Sigmoid colon (tissue), 7 donors: ENCODE data around the gene SH3TC1. TPM values are rescaled to one million over a fixed set of nuclear protein-coding genes. Genes with fewer than 3 reads are reported as not detected.
A peak's percentile ranks its signal among the peaks of the same experiment; 100 is the strongest.

Experiments used
- DNase-seq: peaks from one replicate; pipeline ENCODE4 v3.0.0-alpha.2; 2019
- H3K27ac ChIP-seq, 4 donors: fragments of 200-600 bp; sonication (generic); one replicate each; pipeline ENCODE4 v1.5.1; 2016 to 2019; ENCODE audit warnings: mild to moderate bottlenecking in 1 of 4
- H3K27me3 ChIP-seq, 3 donors: fragments of 200-600 bp; sonication (generic); one replicate each; pipeline ENCODE4 v1.5.1; 2019; ENCODE audit warnings: mild to moderate bottlenecking in 1 of 3
- H3K36me3 ChIP-seq, 4 donors: fragments of 200-600 bp; sonication (generic); one replicate each; pipeline ENCODE4 v1.5.1; 2016 to 2019
- H3K4me1 ChIP-seq, 4 donors: fragments of 200-600 bp; sonication (generic); one replicate each; pipeline ENCODE4 v1.5.1; 2017 to 2019
- H3K4me3 ChIP-seq, 4 donors: fragments of 200-600 bp; sonication (generic); one replicate each; pipeline ENCODE4 v1.5.1; 2017 to 2019; ENCODE audit warnings: mild to moderate bottlenecking in 2 of 4, moderate library complexity in 1 of 4
- H3K9me3 ChIP-seq, 4 donors: fragments of 200-600 bp in 3 of 4; sonication (generic) in 3 of 4; one replicate each; pipeline versions ENCODE4 v1.5.1 to v1.6.1; 2013 to 2019
- CTCF ChIP-seq, 4 experiments: fragments of 450-650 bp in 3 of 4; fragments of 200-600 bp in 1 of 4; IDR thresholded peaks; one replicate each; pipeline ENCODE4 v1.5.1; 2016 to 2019; ENCODE audit warnings: antibody characterized with exemption in 4 of 4, mild to moderate bottlenecking in 3 of 4, moderate library complexity in 2 of 4
- EP300 ChIP-seq, 4 donors: sonication (generic); formaldehyde crosslinking; IDR thresholded peaks; one replicate each; pipeline ENCODE4 v1.6.1; 2017; ENCODE audit warnings: antibody characterized with exemption in 4 of 4
- POLR2A ChIP-seq, 2 donors: fragments of 450-650 bp; IDR thresholded peaks; one replicate each; pipeline ENCODE4 v1.6.1; 2016; ENCODE audit warnings: antibody characterized with exemption in 2 of 2, mild to moderate bottlenecking in 2 of 2, moderate library complexity in 2 of 2
- POLR2AphosphoS5 ChIP-seq, 4 donors: sonication (generic); formaldehyde crosslinking; IDR thresholded peaks; one replicate each; pipeline ENCODE4 v1.6.1; 2017; ENCODE audit warnings: antibody characterized with exemption in 4 of 4
- WGBS, 2 donors: extraction: QIAGEN DNeasy Blood & Tissue Kit; methylation state at CpG; one replicate each; pipeline ENCODE4 v1.1.7; 2013; 5-methylcytosine and 5-hydroxymethylcytosine counted together
- intact Hi-C: fragments of 100-400 bp; cut with DNase I; formaldehyde crosslinking; loops from one replicate; pipeline ENCODE4 v1.15.1; 2023
- polyA plus RNA-seq, 3 donors: library from polyadenylated mRNA; stranded (reverse); fragments of 200-250 nt; gene quantifications; one replicate each; pipeline ENCODE4 v1.2.3, GENCODE V29; 2013
- total RNA-seq, 4 donors: library from RNA; depleted of rRNA; stranded (reverse); fragments of >200 nt; gene quantifications; one replicate each; pipeline ENCODE4 v1.1.0, GENCODE V29; 2016
- donor health status: healthy with polysubstance abuse.
- donor health status: Bipolar disorder and iron deficiency.
- donor health status: healthy.

SH3TC1 gene
- total and polyA plus RNA-seq, 7 donors = 3.0 to 24.4 (median 7.8) TPM

DNA sequence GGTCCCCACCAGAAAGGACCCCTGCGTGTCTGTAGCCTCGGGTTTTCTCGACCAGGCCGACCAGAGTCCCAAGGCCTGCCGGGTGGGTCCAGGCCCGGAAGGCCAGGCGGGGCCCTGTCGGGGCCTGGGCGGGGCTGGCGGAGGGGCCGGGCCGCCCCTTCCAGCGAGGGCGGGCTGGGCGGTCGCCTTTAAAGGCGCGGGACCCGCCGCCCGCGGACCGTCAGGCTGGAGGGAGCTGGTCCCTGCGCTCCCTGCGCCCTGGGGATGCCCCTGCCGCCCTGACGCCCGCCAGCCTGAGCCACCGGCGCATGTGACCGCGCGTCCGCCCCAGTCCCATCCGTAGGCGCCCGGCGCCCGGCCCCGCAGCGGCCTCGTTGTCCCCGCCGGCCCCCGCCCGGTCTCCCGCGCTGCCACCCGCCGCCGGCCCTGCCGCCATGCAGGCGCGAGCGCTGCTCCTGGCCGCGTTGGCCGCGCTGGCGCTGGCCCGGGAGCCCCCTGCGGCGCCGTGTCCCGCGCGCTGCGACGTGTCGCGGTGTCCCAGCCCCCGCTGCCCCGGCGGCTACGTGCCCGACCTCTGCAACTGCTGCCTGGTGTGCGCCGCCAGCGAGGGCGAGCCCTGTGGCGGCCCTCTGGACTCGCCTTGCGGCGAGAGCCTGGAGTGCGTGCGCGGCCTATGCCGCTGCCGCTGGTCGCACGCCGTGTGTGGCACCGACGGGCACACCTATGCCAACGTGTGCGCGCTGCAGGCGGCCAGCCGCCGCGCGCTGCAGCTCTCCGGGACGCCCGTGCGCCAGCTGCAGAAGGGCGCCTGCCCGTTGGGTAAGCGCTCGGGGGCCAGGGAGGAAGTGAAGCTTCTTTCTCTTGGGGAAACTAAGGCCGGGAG, 70.7 kb downstream of the SH3TC1 start, which contains the start of gene HTRA3:
HTRA3 (plus strand) TSS at position 220 of the 883 bp plus-strand sequence; CDS start at position 435, 215 bp downstream.
- peak; percentile 87 for DNase-seq
- H3K4me3 ChIP-seq = peak within 1 kb of the TSS; percentile 38 to 61 (median 59)
- H3K27me3 ChIP-seq = no peaks in the 10 kb centered on the region
- H3K4me1 ChIP-seq = peaks cover 0 to 75% (median 72%) of the 10 kb centered on the region in 4 donors
- TF ChIP-seq POLR2AphosphoS5 (IDR thresholded peaks at IDR 0.05) (peak; percentile 66 to 89 (median 86)), CTCF (IDR thresholded peaks at IDR 0.05) (no peak)
- H3K27ac ChIP-seq = peak within 1 kb of the TSS; percentile 78 to 89 (median 84)
- intact Hi-C loops = no loop called here
- no peaks in the 10 kb centered on the region for H3K9me3 ChIP-seq
- whole genome bisulfite sequencing, 2 donors = 2% methylated on average over 111 of the region's 111 CpGs
- H3K36me3 ChIP-seq = no peaks in the 10 kb centered on the region

- intact Hi-C loops = no loop called here
- Histone ChIP-seq H3K4me3 (peak overlapping the region; percentile 38 to 61 (median 59)), H3K9me3 (no peaks in the 10 kb centered on the region), H3K36me3 (no peaks in the 10 kb centered on the region), H3K27ac (peak overlapping the region; percentile 78 to 89 (median 84)), H3K4me1 (peaks cover 0 to 80% (median 78%) of the 10 kb centered on the region in 4 donors), H3K27me3 (no peaks in the 10 kb centered on the region)
- TF ChIP-seq POLR2AphosphoS5 (IDR thresholded peaks at IDR 0.05) = no peak
- no peak for TF ChIP-seq POLR2A (IDR thresholded peaks at IDR 0.05)
- no peak for TF ChIP-seq CTCF (IDR thresholded peaks at IDR 0.05)
- TF ChIP-seq EP300 (IDR thresholded peaks at IDR 0.05) = no peak
- DNase-seq = no peak
- 49 to 51% methylated on average over 11 of the region's 11 CpGs for WGBS, 2 donors
Observed at GRCh38 chr4:8270418-8270771, 71.3 kb downstream of the SH3TC1 start.

GRCh38 chr4:8270912-8271815, 72.1 kb downstream of the SH3TC1 start:
- no peaks in the 10 kb centered on the region for H3K9me3 ChIP-seq
- 78 to 80% methylated on average over 27 of the region's 27 CpGs for WGBS, 2 donors
- peaks cover 0 to 88% (median 85%) of the 10 kb centered on the region in 4 donors for H3K4me1 ChIP-seq

DNA sequence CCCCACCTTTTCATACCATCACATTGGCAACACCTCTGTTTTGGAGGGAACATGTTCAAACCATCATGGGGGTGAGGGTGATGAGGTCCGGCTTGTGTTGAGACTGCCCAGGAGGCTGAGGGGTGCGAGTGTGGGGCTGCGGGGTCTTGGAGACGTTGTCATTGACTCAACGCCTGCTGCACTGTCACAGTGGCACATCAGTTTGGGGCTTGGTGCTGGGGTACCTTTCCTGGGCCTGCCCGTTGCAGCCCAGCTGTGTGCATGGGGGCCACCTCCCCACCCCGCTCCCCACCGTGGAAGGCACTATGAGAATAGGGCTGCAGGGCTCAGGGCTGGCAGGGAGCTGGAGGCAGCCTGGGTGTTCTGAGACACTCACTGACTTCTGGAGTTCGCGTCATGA, 72.7 kb downstream of the SH3TC1 start:
- peak; percentile 63 for DNase-seq
- no peak for TF ChIP-seq POLR2AphosphoS5 (IDR thresholded peaks at IDR 0.05)
- no peak for TF ChIP-seq EP300 (IDR thresholded peaks at IDR 0.05)
- TF ChIP-seq POLR2A (IDR thresholded peaks at IDR 0.05) = no peak
- no peak for TF ChIP-seq CTCF (IDR thresholded peaks at IDR 0.05)
- WGBS, 2 donors = 86 to 91% methylated on average over 10 of the region's 10 CpGs
- H3K27ac ChIP-seq = peak overlapping the region; percentile 78 to 89 (median 84)
- peaks cover 0 to 92% (median 88%) of the 10 kb centered on the region in 4 donors for H3K4me1 ChIP-seq
- H3K36me3 ChIP-seq = no peaks in the 10 kb centered on the region
- H3K9me3 ChIP-seq = no peaks in the 10 kb centered on the region
- peak overlapping the region in 3 of 4 donors; percentile 58 to 61 (median 60) for H3K4me3 ChIP-seq
- intact Hi-C loops = no loop called here
- no peaks in the 10 kb centered on the region for H3K27me3 ChIP-seq

More at GRCh38 chr4:8270912-8271815, 72.1 kb downstream of the SH3TC1 start:
- H3K4me3 ChIP-seq = peak overlapping the region; percentile 38 to 61 (median 59)
- no peaks in the 10 kb centered on the region for H3K27me3 ChIP-seq
- intact Hi-C loops = no loop called here
- DNase-seq = peak; percentile 75
- TF ChIP-seq EP300 (IDR thresholded peaks at IDR 0.05) (no peak), POLR2AphosphoS5 (IDR thresholded peaks at IDR 0.05) (peak in 3 of 4 donors; percentile 28 to 57 (median 57))
- peak overlapping the region; percentile 78 to 89 (median 84) for H3K27ac ChIP-seq
- no peaks in the 10 kb centered on the region for H3K36me3 ChIP-seq
